G401.6 (cell line): Measurements from ENCODE around the gene SLX9.
A peak's percentile ranks its signal among the peaks of the same experiment; 100 is the strongest.

Experiments
- FAIRE-seq: peaks from 2 replicates; lab custom pipeline; 2012; peaks lifted over from hg19 to GRCh38; lab: Jason Lieb, UNC

SLX9 gene, protein sequence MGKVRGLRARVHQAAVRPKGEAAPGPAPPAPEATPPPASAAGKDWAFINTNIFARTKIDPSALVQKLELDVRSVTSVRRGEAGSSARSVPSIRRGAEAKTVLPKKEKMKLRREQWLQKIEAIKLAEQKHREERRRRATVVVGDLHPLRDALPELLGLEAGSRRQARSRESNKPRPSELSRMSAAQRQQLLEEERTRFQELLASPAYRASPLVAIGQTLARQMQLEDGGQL

DNA sequence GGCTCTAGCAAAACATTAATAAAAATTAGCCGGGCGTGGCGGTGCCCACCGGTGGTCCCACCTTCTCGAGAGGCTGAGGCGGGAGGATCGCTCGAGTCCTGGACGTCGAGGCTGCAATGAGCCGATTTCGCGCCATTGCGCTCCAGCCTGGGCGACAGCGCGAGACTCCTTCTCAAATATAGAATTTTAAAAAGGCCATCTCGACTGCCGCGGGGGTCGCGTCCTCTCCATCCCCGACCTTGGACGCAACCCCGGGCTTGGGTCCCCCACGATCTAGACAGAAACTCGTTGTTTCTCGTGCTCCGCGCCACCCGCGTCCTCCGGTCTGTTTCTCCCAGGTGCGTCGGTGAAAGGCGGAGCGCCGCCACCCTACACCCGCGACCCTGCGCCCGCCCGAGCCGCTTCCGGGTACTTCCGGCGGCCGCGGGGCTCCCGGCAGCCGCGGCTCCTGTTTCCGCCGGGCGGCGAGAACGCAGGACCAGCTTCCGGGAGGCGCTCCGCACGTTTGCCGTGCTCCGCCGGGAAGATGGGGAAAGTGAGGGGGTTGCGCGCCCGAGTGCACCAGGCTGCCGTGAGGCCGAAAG lies at the start of gene SLX9:
TSS of gene SLX9 (plus strand) at position 498 of the 584 bp plus-strand sequence. CDS start at position 527, 29 bp downstream.
- FAIRE-seq, result no peak

DNA sequence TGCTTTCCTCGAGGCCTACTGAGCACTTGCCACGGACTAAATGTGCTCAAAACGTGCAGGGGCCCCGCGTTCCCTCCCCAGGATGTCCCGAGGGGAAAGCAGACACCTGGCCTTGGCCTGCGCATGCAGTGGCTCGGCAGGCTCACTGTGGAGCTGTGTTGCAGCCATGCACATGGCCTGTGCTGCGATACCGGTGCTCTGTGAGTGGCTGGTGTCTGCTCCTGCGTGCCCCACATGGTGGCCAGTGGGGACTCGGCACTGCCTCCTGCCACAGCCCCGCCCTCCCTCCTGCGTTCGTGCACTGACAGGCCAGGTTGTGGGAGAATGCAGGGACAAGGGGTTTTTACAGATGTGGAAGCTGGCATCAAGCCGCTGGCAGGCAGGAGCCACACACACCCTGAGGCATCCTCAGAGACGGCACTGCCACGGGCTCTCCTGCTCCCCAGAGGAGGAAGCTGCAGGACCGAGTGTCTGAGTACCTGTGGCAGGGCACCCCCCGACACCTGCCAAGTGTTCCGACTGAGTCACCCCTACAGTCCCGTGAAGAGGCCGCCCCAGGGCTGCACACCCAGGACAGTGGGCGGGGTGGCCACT lies 49.4 kb upstream of the SLX9 start:
- no peak for FAIRE-seq

DNA sequence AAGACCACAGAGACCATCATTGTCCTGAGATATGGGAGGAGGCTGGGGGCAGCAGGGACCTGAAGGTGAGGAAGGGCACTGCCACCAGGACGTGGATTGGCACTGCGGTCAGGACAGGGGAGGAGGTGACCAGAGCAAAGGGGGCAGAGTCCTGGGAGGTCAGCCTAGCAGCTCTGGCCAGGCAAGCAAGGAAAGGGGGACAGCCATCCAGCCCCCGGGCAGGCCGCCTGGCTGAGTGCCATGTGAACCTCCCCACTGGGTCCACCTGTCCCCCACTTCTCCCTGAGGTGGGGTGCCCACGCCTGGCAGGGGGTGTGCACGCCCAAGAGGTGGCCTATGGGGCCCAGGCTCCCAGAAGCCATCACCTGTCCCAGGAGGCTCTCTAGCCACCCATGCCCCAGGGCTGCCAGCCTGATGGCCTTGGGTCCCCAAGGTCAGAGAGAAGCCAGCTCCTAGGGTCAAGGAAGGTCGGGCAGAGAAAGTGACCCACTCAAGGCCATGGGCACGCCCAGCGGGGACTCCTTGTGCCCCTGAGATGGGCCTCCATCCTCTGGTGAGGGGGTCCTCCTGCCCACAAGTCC lies 48.8 kb upstream of the SLX9 start:
- FAIRE-seq, result no peak

DNA sequence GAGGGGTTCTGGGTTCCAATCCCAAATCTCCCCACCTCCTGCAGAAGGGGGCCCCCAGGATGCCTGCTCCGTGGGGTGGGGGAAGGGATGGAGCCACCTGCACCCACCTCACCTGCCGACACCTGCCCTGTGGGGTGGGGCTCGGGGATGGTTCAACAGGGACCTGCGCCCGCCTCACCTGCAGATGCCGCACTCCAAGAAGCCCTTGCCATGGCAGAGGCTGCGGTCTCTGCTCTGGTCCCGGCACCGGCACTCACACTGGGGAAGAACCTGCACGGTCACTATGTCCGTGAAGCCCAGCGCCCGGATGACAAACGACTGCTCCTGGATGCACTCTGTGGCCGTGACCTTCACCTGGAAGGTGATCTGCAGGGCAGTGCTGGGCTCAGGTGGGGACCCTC lies 48.2 kb upstream of the SLX9 start:
- no peak for FAIRE-seq

DNA sequence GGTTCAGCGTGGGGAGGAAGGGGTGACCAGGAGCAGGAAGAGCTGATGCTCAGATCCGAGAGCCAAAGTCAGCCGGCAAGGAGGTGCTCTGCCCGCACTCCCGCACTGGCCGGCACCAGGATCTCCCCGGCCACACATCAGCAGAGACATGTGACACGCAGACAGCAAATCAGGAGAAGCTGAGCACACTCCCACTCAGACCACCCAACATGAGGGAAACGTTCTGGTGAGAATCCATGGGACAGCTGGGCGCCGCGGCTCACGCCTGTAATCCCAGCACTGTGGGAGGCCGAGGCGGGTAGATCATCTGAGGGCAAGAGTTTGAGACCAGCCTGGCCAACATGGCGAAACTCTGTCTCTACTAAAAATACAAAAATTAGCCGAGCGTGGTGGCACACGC lies 47.7 kb upstream of the SLX9 start:
- FAIRE-seq, result no peak

DNA sequence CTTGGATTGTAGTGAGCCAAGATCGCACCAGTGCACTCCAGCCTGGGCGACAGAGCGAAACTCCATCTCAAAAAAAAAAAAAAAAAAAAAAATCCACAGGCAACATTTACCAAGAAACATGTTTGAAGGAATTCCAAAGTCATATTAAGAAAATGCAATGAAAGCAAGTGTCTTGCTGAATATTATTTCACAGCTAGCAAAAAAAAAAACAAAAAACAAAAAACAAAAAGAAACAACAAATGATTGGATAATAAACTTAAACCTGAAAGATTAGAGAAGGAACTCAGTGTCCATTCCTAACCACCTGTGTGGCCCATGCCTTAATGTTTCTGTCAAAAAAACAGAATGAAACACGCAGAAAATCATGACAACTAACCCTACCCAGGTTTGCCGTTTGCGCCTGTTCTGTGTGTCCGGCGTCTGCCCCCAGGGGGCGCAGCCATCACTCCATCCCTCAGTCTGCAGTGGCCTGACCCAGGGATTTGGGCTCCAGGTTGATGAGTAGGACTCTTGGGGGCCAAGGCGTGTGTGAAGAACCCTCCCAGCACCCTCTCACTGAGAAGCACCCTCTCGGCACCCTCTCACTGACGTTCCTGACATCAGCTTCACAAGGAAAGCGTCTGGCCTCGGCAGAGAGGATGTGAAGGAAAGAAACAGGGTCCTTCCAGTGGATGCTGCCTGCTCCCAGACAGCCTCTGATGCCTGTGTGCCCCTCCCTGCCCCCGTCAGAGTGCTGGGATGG lies 47.1 kb upstream of the SLX9 start:
- FAIRE-seq, result peak; percentile 76

DNA sequence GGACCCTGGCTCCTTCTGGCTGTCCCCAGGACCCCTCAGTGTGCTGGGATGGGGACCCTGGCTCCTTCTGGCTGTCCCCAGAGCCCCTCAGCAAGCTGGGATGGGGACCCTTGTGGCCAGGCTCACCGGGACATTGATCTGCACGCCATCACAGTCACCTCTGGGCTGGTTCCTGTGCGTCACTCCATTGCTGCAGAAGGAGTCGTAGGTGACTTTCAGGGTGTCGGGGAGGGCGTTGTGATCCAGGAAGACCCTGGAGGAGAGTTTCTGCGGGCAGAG lies 46.6 kb upstream of the SLX9 start:
- no peak for FAIRE-seq

DNA sequence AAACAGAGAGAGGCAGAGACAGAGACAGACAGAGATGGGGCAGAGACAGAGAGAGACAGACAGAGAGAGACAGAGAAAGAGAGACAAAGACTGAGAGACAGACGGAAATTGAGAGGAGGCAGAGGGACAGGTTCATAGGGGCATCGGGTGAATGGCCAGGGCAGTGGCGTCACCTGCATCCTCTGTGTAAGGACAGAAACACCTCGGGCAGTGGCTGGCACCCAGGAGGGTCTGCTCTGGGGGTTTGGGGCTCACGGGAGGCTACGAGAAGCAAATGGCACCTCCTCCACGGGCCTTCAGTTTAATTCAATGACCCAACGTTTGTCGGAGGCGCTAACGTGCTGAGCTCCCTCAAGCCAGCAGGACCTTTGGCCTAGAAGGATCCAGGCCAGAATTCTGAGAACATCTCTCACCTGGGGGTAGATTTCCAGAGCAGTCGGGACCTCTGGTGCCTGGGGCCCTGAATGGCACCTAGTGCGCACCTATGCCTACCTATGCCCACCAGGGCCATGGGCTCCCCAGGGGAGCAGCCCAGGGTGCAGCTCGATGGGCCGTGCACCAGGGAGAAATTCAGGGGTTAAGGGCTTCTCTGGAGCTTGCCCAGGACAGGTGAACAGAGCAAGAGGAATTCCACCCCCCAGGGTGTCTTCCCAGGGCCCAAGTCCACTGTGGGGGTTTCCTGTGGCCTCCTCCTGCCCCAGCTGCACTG lies 45.7 kb upstream of the SLX9 start:
- no peak for FAIRE-seq

DNA sequence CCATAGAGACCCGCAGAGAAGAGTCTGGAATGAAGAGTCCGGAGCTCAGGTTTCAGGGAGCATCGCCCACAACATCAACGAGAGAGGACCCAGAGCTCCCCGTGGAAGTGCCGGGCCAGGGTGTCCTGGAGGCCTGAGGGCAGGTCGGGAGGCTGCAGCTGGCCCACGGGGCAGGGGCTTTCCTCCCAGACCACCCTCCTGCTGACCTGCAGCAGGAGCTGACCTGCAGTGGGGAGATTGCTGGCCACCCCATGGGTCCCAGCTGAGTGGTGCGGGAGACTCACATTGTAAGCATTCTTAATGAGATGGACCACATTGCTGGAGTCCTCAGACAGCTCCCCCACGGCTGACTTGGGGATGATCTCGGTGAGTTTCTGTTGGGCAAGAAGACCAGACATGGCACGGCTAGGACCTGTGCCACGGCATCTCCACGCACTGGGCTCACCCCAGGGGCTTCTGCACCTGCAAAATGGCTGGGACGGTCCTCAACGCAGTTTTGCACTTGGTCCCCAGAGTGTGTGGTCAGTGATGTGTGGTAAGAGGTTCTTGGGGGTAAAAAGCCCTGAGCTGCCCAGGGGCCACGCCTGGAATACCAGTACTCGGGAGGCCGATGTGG lies 45.0 kb upstream of the SLX9 start:
- FAIRE-seq, result no peak

DNA sequence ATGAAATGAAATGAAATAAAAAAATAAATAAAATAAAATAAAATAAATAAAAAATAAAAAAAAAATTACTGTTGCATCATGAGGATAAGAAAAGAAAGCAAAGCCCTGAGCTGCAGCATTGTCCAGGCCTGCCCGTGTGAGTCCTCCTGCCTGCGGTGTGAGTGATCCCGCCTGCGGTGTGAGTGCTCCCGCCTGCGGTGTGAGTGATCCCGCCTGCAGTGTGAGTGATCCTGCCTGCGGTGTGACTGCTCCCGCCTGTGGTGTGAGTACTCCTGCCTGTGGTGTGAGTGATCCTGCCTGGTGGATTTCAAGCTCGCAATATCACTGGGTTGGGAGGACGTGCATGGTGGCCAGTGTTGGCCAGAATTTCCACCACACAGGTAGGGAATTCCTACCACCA lies 44.0 kb upstream of the SLX9 start:
- no peak for FAIRE-seq

DNA sequence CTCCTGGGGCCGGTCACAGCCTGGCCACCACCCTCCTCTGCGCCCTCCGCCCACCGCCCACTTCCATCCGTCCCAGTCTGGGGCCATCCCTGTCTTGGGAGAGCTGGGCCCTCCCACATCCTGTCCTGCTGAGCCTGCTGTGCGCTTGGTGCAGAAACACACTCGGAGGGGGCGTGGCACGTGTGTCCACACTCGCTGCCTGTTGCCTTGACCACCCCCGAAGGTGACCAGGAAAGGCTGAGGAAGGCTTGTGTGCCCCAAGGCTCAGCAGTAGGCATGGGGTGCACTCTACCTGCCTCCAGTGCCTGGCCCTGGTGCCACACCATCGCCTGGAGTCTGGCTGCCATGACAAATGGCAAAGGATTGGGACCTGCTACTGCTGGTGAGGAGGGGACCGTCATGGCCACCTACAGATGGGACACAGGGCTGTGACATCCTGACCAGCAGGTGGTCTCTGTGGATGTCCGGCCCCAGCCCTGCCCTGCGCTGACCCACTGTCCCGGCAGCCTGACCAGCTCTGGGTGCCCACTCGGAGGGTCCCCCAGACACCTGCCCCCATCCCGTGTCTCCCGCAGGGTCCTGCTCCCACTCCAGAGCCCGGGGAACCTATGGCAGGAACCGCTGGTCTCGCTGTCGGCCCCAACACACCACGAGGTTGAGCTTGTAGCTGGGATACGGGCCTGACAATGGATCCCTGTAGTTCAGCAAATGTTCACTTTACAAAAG lies 43.1 kb upstream of the SLX9 start:
- no peak for FAIRE-seq

DNA sequence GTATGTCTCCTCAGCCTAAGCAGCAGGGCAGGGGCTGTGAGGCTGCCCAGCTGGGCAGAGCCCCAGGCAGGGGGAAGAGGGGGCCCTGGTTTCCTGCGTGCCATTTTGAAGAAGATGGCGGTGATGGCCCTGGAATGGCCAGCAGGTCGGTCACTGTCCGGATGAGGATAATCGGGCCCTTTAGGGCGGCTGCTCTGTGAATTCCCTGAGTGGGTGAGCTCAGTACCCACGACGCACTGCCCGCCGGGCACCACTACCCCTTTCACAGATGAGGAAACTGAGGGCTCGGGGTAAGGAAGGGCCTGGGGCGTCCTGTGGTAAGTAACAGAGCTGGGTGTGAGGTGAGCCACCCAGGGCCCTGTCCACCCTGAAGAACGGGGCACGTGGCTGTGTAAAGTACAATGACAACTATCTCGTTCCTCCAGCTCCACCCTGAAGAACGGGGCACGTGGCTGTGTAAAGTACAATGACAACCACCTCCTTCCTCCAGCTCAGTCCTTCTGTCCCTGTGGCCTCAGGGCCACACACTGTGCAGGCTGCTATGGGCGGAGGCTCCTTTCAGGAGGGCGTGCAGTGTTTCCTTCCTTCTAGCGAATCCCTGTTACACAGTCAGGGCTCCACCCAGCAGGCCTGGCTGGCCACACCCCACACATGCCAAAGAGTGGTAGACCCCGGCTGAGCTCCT lies 42.4 kb upstream of the SLX9 start:
- no peak for FAIRE-seq

DNA sequence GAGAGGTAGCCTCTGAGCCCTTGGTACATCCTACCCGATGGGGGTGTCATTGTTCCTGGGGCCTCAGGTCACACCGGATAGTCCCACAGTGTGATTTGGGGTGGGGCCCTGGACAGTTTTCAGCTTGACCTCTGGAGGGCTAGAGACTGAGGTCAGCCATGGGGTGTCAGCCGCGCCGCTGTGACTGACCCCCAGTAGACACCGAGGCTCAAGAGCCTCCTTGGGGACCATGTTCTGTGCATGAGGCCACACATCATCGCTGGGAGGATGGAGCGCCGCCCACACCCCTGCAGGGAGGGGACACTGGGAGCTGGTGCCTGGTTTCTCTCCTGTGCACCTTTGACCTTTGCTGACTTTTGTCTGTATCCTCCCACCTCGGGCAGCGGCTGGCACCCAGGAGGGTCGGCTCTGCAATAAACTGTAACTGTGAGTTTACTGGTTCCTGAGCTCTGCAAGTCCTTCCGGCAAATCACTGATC lies 41.8 kb upstream of the SLX9 start:
- FAIRE-seq, result no peak

DNA sequence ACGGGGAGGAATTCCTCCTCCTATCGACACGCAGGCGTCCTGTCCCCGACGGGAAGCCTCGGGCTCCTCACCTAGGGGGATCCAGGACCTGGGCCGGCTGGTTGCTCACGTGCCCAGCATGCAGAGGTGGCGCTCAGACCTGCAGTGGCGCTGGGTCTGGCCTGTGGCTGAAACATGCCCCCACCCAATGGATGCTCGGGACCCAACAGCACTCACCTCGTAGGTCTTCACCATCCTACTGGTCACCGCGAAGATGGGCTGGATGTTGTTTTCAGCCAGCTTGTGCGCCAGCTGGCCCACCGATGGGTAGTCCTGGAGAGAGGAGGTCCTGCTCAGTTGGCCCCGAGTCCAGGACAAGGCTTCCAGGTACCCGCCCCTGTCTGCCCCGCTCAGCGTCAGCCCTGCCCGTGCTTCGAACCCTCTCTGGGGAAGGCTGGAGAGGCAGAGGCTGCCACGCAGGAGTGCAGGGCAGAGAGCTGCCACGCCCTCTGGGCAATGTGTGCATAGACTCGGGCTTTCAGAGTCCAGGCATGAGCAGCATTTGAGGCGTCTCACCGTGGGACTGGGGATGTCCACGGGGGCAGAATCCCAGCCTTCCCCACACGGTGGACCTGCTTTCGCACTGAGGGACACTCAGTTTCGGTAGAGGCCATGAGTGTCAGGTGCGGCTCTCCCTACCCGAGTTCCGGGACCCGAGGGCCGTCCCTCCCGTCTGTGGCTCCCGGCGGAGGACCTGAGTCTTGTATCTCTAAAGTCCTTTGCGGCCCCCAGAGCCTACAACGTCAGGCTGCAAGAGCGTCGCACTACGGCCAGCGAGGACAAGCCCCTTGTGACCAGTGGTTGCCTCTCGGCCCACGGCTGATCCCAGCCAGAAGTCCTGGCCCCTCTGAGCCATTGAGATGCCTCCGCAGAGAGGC lies 40.7 kb upstream of the SLX9 start:
- FAIRE-seq, result no peak

DNA sequence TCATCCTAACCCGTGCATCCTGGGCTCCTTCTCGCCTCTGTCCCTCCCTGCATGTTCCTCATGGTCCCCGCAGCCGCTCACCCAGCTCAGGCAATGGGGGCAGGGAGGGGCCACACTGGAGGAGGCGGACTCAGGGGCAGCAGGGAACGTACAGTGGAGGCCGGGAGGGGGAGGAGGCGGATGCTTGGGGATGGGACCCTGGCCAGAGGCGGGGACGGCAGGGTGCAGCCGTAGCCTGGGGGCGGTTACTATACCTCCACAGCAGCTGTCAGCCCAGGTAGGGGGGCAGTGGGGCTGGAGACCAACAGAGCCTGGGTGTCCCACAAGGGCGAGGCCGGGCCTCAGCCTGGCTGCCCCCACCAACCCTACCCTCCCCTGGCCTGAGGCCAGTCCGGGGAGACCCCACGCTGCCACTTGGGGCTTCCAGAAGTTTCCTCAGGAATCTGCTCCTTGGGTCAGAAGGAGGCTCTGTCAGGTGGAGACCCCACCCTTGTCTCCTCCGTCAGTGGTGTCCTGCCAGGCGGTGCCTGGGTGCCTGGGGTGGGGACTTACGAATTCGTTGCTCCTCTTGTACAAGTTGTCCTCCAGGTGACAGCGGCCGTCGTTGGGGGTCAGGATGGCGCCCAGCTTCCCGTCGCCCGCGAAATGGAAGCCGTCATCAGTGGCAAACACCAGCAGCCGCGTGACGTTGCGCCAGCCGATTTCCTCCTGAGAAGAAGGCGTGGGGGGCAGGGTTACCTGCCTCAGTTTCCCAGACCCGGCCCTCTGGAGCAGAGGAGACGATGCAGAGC lies 39.9 kb upstream of the SLX9 start:
- FAIRE-seq, result no peak

DNA sequence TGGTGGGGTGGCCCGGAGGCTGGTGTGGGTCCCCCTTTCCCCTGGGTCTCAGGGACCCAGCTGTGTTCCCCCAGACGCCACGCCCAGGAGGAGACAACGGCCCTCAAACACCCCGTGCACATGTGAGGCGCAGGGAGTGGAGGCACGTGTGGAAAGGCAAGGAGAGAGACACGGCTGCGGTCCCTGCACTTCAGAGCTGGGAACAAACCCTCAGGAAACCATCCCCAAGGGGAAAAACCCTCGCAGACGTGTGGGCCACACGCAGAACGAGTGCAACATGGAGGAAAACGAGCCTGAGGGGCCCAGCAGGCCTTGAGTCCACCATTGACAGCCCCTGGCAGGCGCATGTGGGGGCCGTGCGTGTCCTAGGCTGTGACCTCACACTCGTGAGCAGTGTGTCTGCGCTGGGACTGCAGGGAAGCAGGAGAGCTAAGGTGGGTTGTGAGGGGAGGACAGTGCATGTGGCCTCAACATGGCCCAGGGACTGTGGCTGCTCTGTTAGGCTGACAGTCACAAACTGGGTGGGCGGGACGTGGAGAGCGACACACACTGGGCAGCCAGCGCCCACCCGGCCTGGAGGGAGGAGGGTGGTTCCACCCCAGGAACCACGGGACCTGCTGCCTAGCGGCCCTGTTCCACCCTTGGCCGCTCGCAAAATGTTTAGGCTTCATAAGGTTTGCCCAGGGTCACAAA lies 39.1 kb upstream of the SLX9 start:
- FAIRE-seq, result no peak

DNA sequence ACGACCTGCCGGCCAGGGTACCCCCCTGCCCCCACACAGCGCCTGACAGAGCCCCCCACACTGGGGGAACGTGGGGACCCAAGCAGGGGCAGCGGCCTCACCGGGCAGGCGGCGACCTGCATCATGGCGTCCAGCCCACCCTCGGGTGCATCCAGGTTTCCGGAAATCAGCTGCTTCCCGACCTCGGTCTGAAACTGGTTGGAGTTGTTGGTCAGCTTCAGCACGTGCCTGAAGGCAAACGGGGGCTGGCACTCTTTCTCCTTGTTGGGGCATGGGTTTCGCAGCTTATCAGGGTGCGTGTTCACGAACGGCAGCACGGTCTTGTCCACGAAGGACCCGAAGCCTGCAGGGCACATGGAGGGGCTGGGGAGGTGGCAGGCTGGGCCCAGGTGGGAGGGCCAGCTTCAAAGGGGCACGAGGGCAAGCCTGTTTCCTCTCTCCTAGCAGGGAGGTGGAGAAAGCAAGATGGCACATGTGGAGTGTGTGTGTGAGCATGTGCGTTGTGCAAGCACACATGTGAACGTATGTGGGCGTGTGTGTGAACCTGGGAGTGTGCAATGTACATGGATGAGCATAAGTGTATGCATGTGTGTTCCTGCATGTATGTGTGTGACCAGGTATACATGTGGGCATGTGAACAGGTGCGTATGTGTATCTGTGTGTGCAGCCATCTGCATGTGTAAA lies 38.3 kb upstream of the SLX9 start:
- FAIRE-seq, result no peak
